Glomerular endothelial cell (primary cell): Measurements from ENCODE around the gene GAS7. TPM values are rescaled to one million over a fixed set of nuclear protein-coding genes. Genes with fewer than 3 reads are reported as not detected.

ENCODE experiments used
- DNase-seq: peaks from one replicate; pipeline ENCODE4 v3.0.0-alpha.2; 2011; ENCODE audit warnings: low read depth, low spot score; ENCODE audit errors: extremely low read depth
- total RNA-seq: library from RNA; depleted of rRNA; stranded (reverse); fragments of >200 nt; gene quantifications from 2 replicates; pipeline ENCODE4 v1.2.3, GENCODE V29; 2015

Gene GAS7
- total RNA-seq, 1 donor from 2014 or later, result 1.2 TPM

- no peak for DNase-seq
Measured at GRCh38 chr17:9862220-9862619, 336.2 kb downstream of the GAS7 start.

GRCh38 chr17:9860851-9861250 lies 337.6 kb downstream of the GAS7 start:
- DNase-seq, result no peak

Other genes with a start within 250 kb of the GAS7 start
- not detected in 2 replicates for gene MYH13, start 174.4 kb upstream of the GAS7 start, total RNA-seq
- gene MYH8, start 223.3 kb upstream of the GAS7 start, total RNA-seq, result not detected in 2 replicates